ACHN (cell line): ENCODE measurements around the gene TMEM108.

Experiments used
- DNase-seq: peaks from one replicate; pipeline ENCODE4 v3.0.0-alpha.2; 2015
- in situ Hi-C: cut with HindIII; loops from 2 replicates; pipeline ENCODE4 v1.10.0; 2017; ENCODE audit warnings: low sequenced_read_pairs, low pct_ligation_motif_present, low pct_unique_long_range_greater_than_20kb

The TMEM108 gene

DNA sequence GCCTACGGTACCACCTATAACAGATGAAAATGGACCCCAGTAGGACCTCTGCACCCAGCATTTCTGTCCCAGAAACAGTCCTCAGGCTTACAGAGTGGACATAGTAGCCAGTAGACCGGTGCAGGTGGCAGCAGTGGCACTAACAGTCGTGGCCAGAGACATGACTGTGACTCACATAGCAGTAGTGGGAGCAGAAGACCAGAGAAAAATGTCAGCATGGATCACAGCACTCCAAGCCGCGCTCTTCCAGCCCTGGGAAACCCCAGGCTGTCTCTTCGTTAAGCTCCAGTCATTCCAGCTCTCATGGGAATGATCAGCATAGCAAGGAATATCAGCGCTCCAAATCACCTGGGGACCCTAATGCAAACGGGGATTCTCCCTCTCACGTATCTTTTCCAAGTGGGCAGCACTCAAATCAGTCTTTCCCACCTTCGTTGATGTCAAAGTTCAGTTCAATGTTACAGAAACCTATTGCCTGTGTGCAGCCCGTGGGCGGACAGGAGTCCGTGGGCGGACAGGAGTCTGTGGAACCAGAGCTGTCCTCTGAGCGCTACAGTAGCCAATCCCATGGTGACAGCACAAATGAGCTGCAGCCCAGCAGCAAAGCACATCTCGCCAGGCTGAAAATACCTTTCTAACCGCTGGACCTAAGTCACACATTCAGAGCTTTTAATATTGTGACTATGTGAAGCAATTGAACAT is 372.2 kb downstream of the TMEM108 start:
- in situ Hi-C loops: no loop called here
- no peak for DNase-seq

DNA sequence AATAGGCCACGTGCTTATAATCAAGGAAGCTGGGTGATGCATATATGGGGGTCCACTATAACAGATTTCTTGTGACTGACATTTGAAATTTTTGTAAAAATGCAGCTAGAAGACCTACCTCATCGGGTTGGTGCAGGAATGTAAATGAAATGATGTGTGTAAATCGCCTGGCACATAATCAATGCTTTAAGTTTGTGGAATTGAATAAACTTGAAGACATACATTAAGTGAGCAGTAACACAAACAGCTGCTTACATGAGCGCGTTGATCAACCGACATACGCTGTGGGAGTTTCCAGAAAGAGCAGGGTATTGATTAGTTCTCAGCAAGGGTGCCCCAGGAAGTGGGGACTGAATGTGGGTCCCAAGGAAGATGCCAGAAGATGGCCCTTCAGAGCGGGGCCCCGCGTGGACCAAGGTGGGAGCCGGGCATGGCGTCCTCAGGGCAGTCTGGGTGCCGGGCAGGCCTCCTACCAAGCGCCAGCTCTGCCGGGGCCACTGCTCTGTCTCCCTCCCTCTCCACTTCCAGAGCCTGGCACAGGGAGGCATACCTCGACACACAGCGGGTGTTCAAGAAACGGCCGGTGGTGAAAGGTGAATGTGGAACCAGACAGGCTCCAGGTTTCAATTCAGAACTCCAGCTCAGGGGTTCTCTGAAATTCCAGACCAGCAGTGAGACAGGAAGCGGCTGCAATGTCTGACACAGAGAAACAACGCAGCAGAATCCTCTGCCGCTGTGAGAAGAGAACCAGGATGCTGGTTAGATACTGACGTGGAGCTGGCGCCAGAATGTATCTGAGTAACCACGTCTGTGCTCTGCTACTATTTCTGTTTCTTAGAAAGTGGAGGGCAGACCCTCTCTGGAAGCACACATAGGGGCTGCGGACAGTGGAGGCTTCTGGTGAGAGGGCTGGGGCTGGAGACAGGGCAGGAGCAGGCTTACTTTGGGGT is 374.3 kb downstream of the TMEM108 start:
- in situ Hi-C loops: no loop called here
- no peak for DNase-seq

DNA sequence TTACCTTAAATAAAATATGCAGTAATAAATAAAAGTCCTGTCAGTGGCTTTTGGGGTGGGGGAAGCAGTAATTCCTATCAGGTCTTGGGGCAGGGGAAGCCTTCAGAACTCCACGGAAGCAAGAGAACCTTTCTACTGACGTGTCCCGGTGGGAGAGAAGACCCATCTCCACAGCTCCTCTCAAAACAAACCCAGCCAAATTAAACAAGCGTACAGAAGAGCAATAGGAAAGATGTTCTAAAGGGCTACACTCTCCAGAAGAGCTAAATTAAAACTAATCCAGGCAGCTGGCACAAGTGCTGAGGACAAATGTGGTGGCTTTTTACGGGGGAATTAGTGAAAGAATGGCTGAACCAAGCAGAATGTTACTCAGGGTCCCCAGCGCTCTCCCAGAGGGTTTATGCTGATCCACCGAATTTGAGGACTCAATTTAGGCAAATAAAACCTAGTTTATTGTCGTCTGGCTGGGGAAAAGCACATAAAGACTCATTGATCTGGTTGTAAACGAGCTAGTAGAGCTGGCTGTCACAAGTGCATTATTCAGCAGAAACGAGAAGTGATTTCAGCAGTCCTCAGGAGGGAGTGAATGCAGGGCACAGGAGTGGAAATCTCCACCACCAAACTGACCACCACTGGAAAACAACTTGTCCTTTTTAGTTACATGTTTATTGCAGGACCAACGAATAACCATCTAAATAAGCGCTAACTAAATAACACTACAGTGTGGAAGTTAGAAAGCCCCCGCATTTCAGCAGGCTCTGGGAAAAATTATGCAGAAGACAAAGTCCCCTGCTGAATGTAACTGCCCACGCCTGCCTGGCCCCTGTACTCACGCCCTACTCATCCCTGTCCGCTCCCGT is 375.2 kb downstream of the TMEM108 start:
- DNase-seq: no peak
- in situ Hi-C loops: no loop called here

DNA sequence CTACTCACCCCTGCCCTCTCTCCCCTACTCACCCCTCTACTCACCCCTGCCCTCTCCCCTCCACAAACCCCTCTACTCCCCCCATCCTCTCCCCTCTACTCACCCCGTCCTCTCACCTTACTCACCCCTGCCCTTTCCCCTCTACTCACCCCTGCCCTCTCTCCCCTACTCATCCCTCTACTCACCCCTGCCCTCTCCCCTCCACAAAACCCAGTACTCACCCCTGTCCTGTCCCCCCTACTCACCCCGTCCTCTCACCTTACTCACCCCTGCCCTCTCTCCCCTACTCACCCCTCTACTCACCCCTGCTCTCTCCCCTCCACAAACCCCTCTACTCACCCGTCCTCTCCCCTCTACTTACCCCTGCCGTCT is 375.8 kb downstream of the TMEM108 start:
- in situ Hi-C loops: no loop called here
- DNase-seq: no peak

DNA sequence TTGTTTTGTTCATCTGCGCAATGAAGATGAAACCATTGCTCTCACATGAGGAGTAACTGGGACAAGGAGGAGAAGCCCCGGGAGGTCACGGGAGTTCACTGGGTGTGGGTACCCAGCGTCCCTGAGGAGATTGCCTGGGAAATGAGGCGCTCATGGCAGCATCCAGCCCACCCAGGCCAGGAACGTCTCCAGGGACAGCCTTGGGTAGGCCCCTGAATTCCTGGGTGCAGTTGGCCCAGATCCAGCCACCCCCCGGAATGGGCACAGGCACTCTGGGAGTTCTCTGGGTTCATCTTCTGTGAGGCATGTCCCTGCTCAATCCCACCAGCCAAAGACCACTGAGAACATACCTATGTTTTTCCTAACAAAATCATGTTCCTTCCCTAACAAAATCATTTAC is 380.2 kb downstream of the TMEM108 start:
- in situ Hi-C loops: no loop called here
- DNase-seq: no peak

DNA sequence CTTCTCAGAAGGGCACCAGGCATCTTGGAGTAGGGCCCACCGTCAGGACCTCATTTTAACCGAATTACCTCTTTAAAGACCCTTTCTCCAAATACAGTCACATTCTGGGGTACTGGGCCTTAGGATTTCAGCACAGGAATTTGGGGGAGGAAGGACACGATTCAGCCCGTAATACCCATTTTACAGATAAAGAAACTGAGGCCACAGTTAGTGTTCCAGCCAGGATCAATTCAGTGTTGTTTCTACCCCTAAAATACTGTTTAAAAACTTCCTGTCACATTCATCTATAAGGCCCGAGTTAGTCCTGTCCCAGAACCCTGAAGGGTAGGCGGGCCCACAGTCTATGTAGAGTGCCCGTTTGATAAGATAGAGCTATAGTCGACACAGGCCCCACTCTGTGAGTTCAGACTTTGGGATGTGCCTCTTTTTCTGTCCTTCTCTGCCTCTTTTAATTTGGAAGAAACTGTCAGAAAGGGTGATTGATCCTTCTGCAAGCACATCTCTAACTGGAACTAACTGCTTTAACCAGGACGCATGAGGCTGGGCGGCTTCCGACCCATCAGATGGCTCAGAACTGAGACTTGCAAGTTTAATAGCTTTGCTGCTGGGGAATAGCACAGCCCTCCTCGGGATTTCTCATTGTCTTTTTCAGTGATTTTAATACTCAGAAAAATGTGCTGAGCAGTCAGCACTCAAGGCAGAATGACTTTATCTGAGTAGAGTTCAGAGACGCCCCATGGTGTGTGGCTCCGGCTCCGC is 381.1 kb downstream of the TMEM108 start:
- in situ Hi-C loops: no loop called here
- DNase-seq: no peak

DNA sequence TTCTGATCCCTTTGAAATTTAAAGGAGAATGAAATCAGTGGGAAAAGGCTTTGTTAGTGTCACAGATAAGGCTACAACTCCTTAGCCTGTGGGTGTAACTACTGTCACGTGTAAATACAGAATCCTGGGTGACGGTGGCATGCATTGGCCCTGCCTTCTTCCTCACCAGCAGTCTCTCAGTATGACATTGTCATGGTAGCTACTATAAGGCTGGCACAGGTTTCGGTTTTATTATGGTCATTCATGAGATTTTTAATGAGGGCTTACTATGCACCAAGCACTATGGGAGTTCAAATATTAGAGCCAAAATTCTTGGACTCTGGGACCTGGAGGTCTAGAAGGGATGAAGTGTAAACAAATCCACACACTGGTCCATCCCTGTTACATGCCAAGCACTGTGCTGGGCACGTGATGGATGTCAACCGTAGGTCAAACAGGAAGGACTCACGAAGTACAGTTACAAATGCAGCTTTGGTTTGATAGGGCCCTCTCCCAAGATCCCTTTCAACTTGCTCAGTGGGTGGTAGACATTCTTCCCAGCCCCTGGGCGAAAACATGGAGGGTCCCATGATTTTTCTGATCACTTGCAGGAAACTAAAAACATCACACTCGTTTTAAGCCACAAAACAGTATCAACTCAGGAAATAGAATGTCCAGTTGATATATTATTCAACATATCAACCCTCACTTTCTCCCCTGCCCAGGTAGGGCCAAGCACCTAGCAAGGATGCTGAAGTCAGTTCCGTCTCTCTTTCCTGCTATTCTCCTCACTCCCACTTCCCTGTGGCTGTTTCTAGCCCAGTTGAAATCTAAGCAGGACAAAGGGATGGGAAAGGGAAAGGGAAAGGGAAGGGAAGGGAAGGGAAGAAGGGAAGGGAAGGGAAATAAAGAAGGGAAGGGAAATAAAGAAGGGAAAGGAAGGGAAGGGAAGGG is 387.0 kb downstream of the TMEM108 start:
- in situ Hi-C loops: no loop called here
- DNase-seq: no peak

DNA sequence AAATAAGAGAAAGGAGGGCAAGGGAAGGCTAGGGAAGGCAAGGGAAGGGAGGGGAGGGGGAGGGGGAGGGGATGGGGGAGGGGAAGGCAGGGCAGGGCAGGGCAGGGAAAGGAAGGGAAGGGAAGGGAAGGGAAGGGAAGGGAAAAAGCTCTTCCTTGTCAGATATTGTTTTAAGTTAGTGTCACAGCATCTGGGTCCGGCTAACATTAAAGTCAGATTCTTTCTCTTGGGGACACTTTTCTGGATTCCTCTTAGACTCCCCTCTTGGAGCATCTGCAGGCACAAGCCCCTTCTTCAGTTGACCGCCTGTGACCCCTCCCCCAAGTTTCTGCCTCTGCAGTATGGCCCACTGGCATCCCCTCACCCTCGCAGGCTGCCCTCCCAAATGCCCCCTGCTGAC is 387.7 kb downstream of the TMEM108 start:
- in situ Hi-C loops: no loop called here
- no peak for DNase-seq

DNA sequence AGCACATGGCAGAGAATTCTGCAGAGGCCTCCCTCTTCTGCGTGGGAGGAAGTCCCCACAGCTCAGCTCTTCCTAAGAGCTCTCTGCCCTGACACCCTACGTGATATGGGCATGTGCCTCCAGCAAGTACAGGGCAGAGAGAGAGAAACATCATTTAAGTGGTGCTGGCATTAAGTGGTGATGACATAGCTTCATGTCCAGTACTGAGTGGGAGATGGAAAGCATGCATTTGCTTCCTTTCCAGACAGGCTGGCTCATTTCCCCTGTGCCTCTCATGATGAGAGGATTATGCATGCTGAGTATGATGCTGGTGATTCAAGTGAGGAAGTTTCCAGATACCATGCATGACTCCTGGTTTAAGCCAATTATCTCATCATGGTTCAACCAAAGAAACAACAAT is 388.5 kb downstream of the TMEM108 start:
- no peak for DNase-seq

DNA sequence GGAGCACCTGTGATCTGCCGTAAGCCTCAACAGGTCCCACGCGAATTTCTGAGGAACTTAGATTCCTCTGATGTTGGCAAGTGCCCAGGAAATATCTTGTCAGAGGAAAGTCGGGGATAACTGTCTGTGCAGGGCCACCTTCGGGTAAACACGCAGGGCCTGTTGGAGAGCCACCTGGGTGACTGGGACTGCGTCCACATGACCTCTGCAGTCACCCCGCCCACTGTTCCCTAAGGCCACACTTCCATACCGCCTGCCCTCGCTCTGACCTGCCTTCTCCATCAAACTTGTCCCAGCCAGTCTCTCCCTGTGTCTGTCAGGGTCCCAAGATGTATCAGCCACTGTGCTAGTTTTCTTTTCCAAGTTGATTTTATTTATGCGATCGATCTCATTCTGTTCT is 390.4 kb downstream of the TMEM108 start:
- no peak for DNase-seq
- in situ Hi-C loops: no loop called here

More for the DNA sequence above, 388.5 kb downstream of the TMEM108 start:
- in situ Hi-C loops: no loop called here

DNA sequence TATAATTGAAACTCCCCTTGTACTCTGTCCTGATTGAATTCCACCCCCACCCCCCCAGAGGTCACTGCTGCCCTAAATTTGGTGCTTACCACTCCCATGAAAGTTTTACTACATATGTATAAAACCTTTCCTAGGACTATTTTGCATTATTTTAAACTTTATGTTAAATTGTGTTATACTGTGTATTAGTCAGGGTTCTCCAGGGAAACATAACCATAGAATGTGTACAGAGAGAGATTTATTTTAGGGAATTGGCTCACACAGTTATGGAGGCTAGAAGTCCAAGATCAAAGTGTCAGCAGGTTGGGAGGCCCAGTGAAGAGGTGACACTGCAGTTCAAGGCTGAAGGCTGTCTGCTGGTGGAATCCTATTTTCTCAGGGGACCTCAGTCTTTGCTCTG is 390.9 kb downstream of the TMEM108 start:
- DNase-seq: no peak
- in situ Hi-C loops: no loop called here

DNA sequence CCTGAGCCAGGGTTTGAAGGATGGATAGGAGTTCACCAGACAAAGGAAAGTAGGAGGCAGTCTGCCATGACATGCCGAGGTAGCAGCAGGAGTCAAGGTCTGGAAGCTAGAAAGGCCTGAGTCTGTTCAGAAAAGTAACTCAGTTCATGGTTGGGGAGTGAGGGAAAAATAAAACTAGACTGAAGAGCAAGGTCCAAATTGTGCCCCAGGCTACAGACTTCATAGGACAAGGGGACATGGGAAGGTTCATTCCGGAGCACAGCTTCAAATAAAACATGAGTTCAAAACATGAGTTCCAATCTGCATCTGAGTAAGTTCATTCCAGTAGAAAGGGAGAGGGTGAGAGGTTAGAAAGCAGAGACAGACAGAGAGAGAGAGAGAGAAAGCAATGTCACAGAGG is 401.4 kb downstream of the TMEM108 start:
- DNase-seq: no peak
- in situ Hi-C loops: no loop called here

DNA sequence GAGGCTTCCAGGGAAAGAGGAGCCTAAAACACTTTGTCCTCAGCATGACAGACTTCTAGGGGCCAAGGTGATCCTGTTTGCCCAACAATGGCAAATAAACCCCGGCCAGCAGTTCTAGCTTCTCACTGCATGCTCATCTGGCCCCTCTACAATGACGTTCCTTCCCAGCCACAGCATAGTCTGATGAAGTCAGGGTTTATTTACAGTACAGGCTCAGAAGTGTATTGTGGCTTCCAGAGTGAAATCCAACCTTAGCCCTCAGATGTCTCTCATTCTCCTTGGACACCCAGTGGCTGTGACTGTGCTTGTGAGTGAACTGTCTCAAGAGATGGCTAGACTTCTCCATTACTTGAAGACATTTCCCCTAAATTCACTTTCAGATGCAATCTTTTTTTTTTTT is 402.5 kb downstream of the TMEM108 start:
- no peak for DNase-seq
- in situ Hi-C loops: no loop called here

DNA sequence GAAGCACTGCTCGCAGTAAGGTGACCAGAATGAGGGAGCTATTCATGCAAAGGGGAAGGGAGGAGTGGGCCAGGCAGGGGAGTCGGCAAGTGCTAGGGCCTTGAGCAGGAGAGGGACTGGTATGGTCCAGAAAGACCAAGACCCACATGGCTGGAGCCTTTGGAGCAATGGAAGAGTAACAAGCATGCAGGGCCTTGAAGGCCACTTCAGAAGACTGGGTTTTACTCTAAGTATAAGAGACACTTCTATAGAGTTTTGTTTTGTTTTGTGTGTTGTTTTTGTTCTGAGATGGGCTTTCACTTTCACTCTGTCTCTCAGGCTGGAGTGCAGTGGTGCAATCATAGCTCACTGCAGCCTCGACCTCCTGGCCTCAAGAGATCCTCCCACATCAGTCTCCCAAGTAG is 403.7 kb downstream of the TMEM108 start:
- no peak for DNase-seq
- in situ Hi-C loops: no loop called here

DNA sequence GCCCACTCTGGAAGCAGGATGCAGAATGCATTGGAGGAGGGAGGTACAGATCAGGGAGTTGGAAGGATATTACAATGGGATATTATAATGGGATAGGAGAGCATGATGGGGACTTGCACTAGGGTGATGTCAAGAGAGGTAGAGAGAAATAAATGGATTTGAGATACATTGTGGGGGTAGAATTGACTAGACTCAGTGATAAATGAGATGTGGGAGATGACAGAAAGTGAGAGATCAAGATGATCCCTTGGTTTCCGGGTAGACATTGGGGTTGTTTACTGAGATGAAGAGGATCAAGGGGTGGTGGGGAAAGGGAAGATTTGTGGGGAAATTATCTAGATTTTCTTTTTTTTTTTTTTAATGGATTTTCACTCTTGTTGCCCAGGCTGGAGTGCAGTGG is 404.3 kb downstream of the TMEM108 start:
- no peak for DNase-seq
- in situ Hi-C loops: no loop called here

DNA sequence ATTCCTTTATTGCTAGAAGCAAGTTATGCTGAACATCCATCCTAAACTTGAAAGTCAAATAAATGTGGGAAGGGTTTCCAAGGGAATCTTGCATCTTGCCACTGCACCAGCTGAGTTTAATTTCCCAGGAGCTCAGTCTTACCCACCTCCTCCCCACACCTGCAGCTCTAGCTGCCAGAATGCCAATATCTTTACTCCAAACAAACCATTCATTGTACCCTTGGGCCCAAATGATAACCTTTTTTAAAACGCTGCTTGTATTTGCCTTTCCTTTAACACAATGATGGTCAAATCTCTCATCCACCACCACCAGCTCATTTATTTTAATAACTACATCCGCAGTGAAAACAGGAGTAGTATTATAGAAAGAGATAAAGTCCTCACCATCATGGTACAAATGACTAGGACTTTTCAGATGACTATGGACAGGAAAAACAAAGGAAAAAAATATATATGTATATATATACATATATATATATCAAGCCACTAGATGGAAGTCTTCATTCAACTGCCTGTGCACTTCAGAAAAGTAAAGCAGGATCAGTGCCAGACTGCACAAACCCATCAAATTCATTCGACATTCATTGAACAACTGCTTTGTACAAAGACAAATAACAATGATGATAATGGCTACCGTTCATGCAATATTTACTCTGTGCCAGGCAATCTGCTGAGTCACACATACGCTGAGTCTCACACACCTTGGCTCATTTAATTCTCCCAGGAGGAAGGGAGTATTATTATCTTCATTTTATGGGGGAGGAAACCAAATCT is 405.6 kb downstream of the TMEM108 start:
- in situ Hi-C loops: no loop called here
- no peak for DNase-seq

DNA sequence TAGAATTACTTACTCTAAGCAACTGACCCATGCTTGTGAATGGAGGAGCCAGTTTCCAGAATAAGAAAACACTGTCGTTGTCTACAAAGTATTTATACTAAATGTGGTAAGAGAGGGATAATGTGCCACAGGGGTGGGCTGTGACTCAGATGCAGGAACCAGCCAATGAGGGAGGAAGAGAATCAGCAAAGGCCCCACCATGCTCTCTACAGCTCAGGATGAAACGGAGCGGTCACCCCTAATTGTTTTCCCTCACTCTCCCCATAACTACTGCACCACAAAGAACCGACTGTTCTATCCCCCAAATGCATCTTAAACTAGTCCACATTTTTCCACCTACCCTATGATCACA is 406.2 kb downstream of the TMEM108 start:
- no peak for DNase-seq
- in situ Hi-C loops: no loop called here
